Putamen (tissue), 1 donor: Measurements from ENCODE around the gene INTS6L.

ENCODE experiments used
- DNase-seq: peaks from one replicate; pipeline ENCODE4 v3.0.0-alpha.2; 2016; ENCODE audit warnings: low spot score

The INTS6L gene

GRCh38 chrX:135520553-135521404 is at the start of gene INTS6L:
Gene INTS6L (plus strand): TSS chrX:135520660. CDS start chrX:135520993, 333 bp downstream.
- peak; percentile 88 for DNase-seq

GRCh38 chrX:135476378-135476777 is 44.1 kb upstream of the INTS6L start:
- no peak for DNase-seq

GRCh38 chrX:135477576-135477975 is 42.9 kb upstream of the INTS6L start:
- peak; percentile 58 for DNase-seq

- no peak for DNase-seq
Observed at GRCh38 chrX:135480076-135480475, 40.4 kb upstream of the INTS6L start.

GRCh38 chrX:135481696-135482179 is 38.7 kb upstream of the INTS6L start:
- no peak for DNase-seq

- DNase-seq = peak; percentile 11
Observed at GRCh38 chrX:135484641-135485289, 35.7 kb upstream of the INTS6L start.

- DNase-seq = no peak
Observed at GRCh38 chrX:135489542-135489941, 30.9 kb upstream of the INTS6L start.

- DNase-seq = no peak
Observed at GRCh38 chrX:135490979-135491514, 29.4 kb upstream of the INTS6L start.

- DNase-seq = no peak
Observed at GRCh38 chrX:135494453-135494852, 26.0 kb upstream of the INTS6L start.

- no peak for DNase-seq
Observed at GRCh38 chrX:135497736-135498135, 22.7 kb upstream of the INTS6L start.

- no peak for DNase-seq
Observed at GRCh38 chrX:135498236-135498635, 22.2 kb upstream of the INTS6L start.

- DNase-seq = no peak
Observed at GRCh38 chrX:135505351-135505750, 15.1 kb upstream of the INTS6L start.

GRCh38 chrX:135509885-135510284 is 10.6 kb upstream of the INTS6L start:
- no peak for DNase-seq

- DNase-seq = no peak
Observed at GRCh38 chrX:135512508-135513129, 7.8 kb upstream of the INTS6L start.

- no peak for DNase-seq
Observed at GRCh38 chrX:135513130-135513515, 7.3 kb upstream of the INTS6L start.

- DNase-seq = no peak
Observed at GRCh38 chrX:135516376-135516775, 4.1 kb upstream of the INTS6L start.

GRCh38 chrX:135518161-135518560 is 2.3 kb upstream of the INTS6L start:
- no peak for DNase-seq

- no peak for DNase-seq
Observed at GRCh38 chrX:135520022-135520552, 373 bp upstream of the INTS6L start.

- peak; percentile 85 for DNase-seq
Observed at GRCh38 chrX:135521405-135522131, 1.1 kb downstream of the INTS6L start.

GRCh38 chrX:135522132-135522530 is 1.7 kb downstream of the INTS6L start:
- no peak for DNase-seq

GRCh38 chrX:135522878-135523693 is 2.6 kb downstream of the INTS6L start:
- DNase-seq = no peak
